Ishikawa (cell line): ENCODE data around the gene RHOT2.

Source experiments
- CEBPB ChIP-seq: IDR thresholded peaks from 2 replicates; pipeline ENCODE4 v1.6.1; 2012
- CREB1 ChIP-seq: IDR thresholded peaks from 2 replicates; pipeline ENCODE4 v1.6.1; 2012; ENCODE audit warnings: low read depth
- EGR1 ChIP-seq: IDR thresholded peaks from 2 replicates; pipeline ENCODE4 v1.6.1; 2012
- EP300 ChIP-seq: IDR thresholded peaks from 2 replicates; pipeline ENCODE4 v1.6.1; 2012; ENCODE audit warnings: borderline replicate concordance
- FOXM1 ChIP-seq: IDR thresholded peaks from 2 replicates; pipeline ENCODE4 v1.6.1; 2012; ENCODE audit warnings: low read depth, borderline replicate concordance
- MAX ChIP-seq: IDR thresholded peaks from 2 replicates; pipeline ENCODE4 v1.6.1; 2012
- NFIC ChIP-seq: IDR thresholded peaks from 2 replicates; pipeline ENCODE4 v1.6.1; 2012
- RAD21 ChIP-seq: IDR thresholded peaks from 2 replicates; pipeline ENCODE4 v1.6.1; 2012; ENCODE audit warnings: low read depth
- REST ChIP-seq: IDR thresholded peaks from 2 replicates; pipeline ENCODE4 v1.6.1; 2012; ENCODE audit warnings: low read depth, mild to moderate bottlenecking
- TAF1 ChIP-seq: IDR thresholded peaks from 2 replicates; pipeline ENCODE4 v1.6.1; 2012; ENCODE audit warnings: low read depth, mild to moderate bottlenecking
- TCF12 ChIP-seq: IDR thresholded peaks from 2 replicates; pipeline ENCODE4 v1.6.1; 2012; ENCODE audit warnings: low read depth
- TEAD4 ChIP-seq: IDR thresholded peaks from 2 replicates; pipeline ENCODE4 v1.6.1; 2012
- YY1 ChIP-seq: IDR thresholded peaks from 2 replicates; pipeline ENCODE4 v1.6.1; 2012; ENCODE audit warnings: low read depth
- ZBTB7A ChIP-seq: IDR thresholded peaks from 2 replicates; pipeline ENCODE4 v1.6.1; 2012; ENCODE audit warnings: low read depth
- TF ChIP-seq, protein P1 (sequence below): IDR thresholded peaks from 2 replicates; pipeline ENCODE4 v1.6.1; 2012

The RHOT2 gene

GRCh38 chr16:667780-668518, at the start of gene RHOT2:
Gene RHOT2 (plus strand): TSS chr16:668132. CDS start chr16:668200, 68 bp downstream.
- TF ChIP-seq EP300: no peak
- peak; percentile 35; the same call in 1 of the 2 replicates for TF ChIP-seq TCF12
- TF ChIP-seq, protein P1, sequence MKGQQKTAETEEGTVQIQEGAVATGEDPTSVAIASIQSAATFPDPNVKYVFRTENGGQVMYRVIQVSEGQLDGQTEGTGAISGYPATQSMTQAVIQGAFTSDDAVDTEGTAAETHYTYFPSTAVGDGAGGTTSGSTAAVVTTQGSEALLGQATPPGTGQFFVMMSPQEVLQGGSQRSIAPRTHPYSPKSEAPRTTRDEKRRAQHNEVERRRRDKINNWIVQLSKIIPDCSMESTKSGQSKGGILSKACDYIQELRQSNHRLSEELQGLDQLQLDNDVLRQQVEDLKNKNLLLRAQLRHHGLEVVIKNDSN: 0 out of 2 replicates have a peak, but pooled peaks have one; percentile 30
- no peak for TF ChIP-seq FOXM1
- 0 out of 2 replicates have a peak, but pooled peaks have one; percentile 66 for TF ChIP-seq MAX
- TF ChIP-seq NFIC: no peak
- TF ChIP-seq RAD21: peak; percentile 22; the same call in 1 of the 2 replicates
- peak; percentile 90 for TF ChIP-seq YY1
- no peak for TF ChIP-seq CREB1
- peak; percentile 73 for TF ChIP-seq TAF1
- TF ChIP-seq CEBPB: no peak
- TF ChIP-seq ZBTB7A: peak; percentile 98
- TF ChIP-seq EGR1: peak; percentile 74
- no peak for TF ChIP-seq TEAD4
- TF ChIP-seq REST: no peak

DNA sequence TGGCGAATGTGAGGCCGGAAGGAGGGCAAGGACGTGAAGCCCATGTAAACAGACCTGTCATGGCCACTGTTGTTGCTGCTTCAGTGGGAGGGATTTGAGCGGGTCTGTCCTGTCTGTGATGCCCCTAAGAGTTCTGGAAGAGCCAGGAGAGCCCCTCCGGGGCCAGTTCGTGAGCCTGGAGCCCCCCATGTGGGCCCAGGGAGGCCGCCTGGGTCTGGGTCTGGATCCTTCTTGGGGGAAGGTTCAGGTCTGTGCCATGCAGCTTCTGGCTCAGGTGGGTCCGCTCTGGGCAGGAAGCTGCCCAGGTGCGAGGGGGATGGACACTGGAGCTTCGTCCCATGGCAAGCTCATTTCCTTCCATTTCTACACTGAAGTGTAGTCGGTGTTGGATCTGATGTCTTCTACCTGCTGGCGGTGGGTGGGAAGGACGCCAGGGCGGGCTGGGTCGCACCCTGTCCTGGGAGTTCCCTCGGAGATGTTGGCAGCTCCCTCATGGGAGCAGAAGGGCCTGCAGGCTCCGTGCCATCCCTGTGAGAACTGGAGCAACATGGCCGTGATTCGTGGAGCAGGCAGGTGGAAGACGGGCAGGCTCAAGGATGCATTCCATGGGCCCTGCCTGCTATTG, 48.3 kb upstream of the RHOT2 start:
- TF ChIP-seq MAX: no peak
- no peak for TF ChIP-seq CREB1
- no peak for TF ChIP-seq EP300
- no peak for TF ChIP-seq EGR1

GRCh38 chr16:620700-621525, 47.0 kb upstream of the RHOT2 start:
- no peak for TF ChIP-seq FOXM1
- TF ChIP-seq, protein P1: no peak
- TF ChIP-seq ZBTB7A: no peak
- no peak for TF ChIP-seq TEAD4
- no peak for TF ChIP-seq TAF1
- no peak for TF ChIP-seq CREB1
- TF ChIP-seq RAD21: no peak

DNA sequence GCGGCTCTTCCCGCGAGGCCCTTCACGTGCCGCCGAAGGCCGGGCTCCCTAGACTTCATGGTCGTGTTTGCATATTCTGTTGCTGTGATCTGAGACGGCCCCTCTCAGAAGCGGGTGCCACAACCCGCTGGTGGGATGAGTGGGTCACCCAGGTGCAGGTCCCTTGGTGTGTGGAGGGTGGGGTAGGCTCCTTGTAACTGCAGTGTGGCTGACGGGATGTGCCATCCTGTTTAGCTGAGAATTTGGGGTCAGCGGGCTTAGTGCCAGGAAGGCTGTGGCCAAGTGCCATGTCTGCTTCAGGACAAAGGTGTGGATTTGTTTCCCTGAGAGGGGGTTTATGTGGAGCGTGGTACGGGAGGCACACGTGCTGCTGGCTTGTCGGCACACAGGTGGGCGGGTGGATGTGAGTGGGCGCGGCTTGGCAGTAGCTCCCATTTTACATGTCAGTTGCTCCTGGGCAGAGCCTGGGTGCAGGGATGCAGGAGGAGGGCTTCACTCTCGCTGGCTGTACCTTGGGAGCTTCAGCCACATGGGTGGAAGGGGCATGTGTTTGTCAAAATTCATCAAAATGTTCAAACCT, 46.3 kb upstream of the RHOT2 start:
- 0 out of 2 replicates have a peak, but pooled peaks have one; percentile 13 for TF ChIP-seq MAX
- TF ChIP-seq CREB1: no peak
- TF ChIP-seq, protein P1: peak; percentile 39; the same call in 1 of the 2 replicates

- TF ChIP-seq FOXM1: no peak
- no peak for TF ChIP-seq CREB1
- TF ChIP-seq MAX: no peak
- TF ChIP-seq REST: no peak
- TF ChIP-seq NFIC: no peak
- TF ChIP-seq TEAD4: no peak
- TF ChIP-seq RAD21: no peak
- no peak for TF ChIP-seq CEBPB
- TF ChIP-seq TCF12: no peak
- no peak for TF ChIP-seq EGR1
- TF ChIP-seq ZBTB7A: no peak
- TF ChIP-seq EP300: no peak
- TF ChIP-seq, protein P1: no peak
- TF ChIP-seq YY1: no peak
- no peak for TF ChIP-seq TAF1
Measured at GRCh38 chr16:622920-623280, 45.0 kb upstream of the RHOT2 start.
